Posterior vena cava (tissue), 2 donors: Measurements from ENCODE around the gene PPARA. TPM values are rescaled to one million over a fixed set of nuclear protein-coding genes. Genes with fewer than 3 reads are reported as not detected.

Source experiments
- DNase-seq: peaks from one replicate; pipeline ENCODE4 v3.0.0-alpha.2; 2020; ENCODE audit warnings: low spot score
- intact Hi-C, 2 donors: fragments of 100-400 bp; cut with DNase I; formaldehyde crosslinking; loops; one replicate each; pipeline versions ENCODE4 v1.14.1 to v1.14.2; 2022 to 2023
- total RNA-seq, 2 donors: library from RNA; stranded (reverse); fragmentation: NEBNext Ultra II Directional; extraction: Animal tissue kit (Norgen Biotek cat#: 25700); gene quantifications; one replicate each; pipeline ENCODE4 v1.2.1, GENCODE V29; 2021
- donor health status: DM: yes; HTN: yes; CAD: no.
- donor health status: DM: yes; HTN: yes; CAD: no.

PPARA gene
- total RNA-seq, 2 donors from 2014 or later, result 22.8 to 27.7 TPM

- no peak for DNase-seq
- intact Hi-C loops, result no loop called here
Measured at GRCh38 chr22:46275455-46276122, 125.3 kb downstream of the PPARA start.

DNA sequence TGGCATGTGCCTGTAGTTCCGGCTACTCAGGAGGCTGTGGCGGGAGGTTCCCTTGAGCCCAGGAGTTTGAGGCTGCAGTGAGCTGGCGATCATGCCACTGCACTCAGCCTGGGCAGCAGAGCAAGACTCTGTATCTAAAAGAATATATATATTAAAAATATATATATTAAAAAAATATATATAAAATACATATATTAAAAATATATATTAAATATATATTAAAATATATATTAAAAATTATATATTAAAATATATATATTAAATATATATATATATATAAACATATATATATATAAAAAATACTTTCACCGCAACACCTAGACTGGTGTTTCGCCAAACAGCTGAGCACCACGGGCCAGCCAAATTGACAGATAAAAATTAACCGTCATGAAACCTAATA lies 126.2 kb downstream of the PPARA start:
- intact Hi-C loops, result no loop called here
- DNase-seq, result no peak

- intact Hi-C loops, result no loop called here
- DNase-seq, result peak; percentile 73
Measured at GRCh38 chr22:46278656-46279645, 128.6 kb downstream of the PPARA start.

GRCh38 chr22:46280063-46280817 lies 129.9 kb downstream of the PPARA start:
- DNase-seq, result peak; percentile 47
- intact Hi-C loops, result no loop called here

DNA sequence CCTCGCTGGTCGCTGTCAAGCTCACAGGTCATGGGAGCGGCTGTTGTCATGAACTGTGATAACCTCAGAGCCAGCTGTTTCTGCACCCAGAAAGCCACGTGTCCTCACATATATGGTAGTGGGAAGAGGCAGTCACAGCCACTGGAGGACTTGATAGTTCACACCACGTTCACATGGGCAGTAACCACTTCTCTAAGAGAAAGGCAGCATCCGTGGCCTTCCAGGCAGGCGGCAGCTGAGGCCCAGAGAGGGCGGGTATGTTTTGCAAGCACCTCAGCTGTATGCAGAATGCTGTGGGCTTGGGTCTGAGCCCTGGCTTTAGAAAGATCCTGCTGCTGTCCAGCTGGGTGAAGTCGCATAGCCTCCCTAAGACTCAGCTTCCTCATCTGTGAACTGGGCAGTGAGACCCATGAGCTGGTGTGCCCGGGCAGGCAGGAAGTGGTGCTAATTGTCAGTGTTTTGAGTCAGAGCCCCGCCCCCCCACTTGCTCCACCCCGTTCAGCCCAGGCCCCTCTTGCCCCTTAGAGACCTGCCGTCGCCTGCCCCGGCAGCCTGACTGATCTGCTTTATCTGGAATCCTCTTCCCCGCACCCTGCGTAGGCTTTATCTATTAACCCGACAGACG lies 130.8 kb downstream of the PPARA start:
- DNase-seq, result peak; percentile 74
- intact Hi-C loops, result no loop called here

- intact Hi-C loops, result no loop called here
Measured at GRCh38 chr22:46281866-46282678, 131.7 kb downstream of the PPARA start.

DNA sequence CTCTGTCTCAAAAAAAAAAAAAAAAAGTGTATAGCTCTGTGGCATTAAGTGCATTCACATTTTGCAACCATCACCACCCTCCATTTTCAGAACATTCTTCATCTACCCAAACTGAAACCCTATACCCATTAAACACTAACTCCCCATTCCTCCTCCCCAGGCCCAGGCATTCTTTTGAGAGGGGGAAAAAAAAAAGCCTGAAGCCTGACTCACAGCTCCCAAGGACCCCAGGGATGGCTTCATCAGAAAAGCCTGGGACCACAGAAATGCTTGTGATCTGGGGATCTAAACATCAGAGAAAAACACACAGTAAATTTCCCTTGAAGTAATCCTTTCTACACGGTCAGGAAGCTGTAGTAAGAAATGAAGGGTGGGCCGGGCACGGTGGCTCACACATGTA lies 135.7 kb downstream of the PPARA start:
- DNase-seq, result no peak
- intact Hi-C loops, result no loop called here

More at GRCh38 chr22:46281866-46282678, 131.7 kb downstream of the PPARA start:
- DNase-seq, result no peak

DNA sequence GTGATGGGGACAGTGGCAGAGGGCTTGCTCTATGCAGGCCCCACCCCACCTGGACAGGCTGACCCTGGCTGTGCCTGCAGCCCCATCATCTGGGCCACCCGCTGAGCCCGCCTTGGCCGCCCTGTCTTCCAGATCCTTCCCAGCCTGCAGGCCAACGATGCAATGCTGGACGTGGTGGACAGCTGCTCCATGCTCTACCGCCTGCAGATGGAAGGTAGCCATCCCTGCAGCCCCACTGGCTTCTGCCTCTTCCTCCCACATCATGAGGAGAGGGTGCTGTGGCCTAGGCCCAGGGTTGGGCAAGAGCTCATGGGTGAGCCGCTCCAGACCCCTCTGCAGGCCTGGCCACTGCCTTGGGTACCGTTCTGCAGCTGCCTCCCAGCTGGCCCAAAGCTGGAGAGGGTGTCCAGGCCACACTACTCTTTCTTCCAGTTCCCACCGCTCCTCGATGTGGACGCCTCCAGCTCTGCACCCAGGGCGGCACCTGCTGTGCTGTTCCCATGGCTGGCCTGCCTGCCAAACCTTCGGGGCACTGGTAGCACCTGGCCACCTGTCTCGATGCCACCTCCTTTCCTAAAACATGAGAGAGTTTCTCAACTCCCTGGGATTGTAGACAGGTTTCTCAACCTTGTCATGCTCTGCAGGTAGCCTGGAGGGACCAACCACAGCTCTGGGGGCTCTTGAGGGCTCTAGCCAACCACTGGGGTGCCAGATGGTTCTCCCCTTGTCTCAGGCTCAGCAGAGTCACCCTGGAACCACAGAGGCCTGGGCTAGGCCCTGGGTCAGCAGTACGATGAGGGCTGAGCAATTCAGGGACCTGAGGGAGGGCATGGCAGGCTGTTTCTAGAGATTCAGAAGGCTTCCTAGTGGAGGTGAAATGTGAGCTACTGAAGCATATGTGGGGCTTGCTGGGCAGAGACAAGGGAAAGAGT lies 136.9 kb downstream of the PPARA start:
- peak; percentile 66 for DNase-seq
- intact Hi-C loops, result no loop called here

DNA sequence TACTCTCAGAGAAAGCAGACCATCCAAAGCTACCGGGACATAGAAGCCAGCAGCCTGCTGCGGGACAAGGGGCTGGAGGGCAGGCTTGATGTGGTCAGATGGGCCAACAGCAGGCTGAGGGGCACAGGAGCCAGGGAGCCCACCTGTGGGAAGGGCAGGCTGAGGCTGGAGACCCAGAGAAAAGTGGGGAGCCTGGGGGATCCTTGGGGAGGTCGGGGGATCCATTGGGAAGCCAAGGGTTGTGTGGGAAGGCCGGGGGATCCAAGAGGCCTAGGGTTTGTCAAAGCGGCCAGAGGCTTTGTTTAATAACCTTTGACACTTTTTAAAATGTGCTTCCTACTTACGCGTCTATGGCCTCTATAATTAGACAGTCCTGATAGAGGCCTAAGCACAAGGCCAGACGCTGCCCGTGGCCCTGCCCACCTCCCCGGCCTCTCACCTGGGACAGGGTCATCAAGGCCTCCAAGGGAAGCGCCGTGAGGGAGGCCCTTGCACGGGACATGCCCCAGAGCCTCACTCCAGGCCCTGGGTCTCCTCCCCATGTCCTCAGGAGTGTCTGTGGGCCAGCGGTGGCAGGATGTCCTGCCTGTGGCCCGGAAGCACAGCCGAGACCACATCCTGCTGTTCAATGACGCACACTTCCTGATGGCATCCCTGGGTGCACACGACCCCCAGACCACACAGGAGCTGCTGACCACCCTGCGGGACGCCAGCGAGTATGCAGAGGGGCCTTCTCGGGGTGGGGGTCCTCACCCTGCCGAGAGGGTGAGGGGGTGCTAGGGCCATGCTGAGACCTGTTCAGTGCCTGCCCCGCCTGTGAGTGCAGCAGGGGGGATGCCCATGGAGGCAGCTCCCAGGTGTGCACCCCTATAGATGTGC lies 137.8 kb downstream of the PPARA start:
- intact Hi-C loops, result no loop called here
- DNase-seq, result peak; percentile 89

DNA sequence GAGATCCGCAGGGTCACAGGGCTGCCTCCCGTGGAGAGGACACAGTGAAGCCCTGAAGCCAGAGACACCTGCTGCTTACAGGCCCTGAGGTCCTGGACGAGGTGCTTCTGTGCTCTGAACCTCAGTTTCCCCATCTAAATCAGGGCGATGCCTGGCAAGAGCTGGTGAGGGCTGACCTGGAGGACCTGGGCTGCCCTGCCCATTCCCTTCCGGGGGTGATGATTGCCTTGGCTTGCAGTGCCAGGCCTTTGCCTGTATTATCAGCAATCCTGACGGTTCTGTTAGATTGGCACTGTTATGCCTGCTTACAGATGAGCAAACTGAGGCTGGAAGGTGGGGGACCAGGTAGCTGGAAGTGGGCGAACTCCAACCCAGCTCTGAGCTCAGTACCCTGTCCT lies 138.5 kb downstream of the PPARA start:
- DNase-seq, result no peak
- intact Hi-C loops, result no loop called here

- intact Hi-C loops, result no loop called here
- DNase-seq, result peak; percentile 79
Measured at GRCh38 chr22:46289244-46289891, 139.0 kb downstream of the PPARA start.

DNA sequence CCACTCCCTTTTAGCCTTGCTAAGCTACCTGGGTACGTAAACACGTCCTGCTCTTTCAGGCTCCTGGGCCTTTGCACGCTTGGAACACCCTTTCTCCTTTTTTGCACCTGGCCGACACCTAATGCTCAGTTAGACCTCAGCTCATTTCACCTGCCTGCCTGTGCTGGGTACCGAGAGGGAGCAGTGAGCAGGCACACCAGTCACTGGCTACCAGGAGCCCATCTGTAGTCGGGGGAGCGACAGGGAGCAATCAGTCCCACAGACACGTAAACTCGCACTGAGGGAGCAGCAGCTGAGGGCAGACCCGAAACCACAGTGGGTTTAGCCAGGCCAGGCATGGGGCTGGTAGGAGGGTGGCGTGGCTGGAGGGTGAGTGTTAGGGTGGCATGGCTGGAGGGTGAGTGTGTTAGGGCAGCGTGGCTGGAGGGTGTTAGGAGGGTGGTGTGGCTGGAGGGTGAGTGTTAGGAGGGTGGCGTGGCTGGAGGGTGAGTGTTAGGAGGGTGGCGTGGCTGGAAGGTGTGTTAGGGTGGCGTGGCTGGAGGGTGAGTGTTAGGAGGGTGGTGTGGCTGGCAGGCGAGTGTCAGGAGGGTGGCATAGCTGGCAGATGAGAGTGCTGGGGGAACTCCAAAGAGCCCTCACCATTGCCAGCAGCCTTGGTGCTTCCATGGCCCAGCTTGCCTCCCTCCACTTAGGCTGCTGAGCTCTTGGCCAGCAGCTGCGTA lies 140.0 kb downstream of the PPARA start:
- peak; percentile 72 for DNase-seq
- intact Hi-C loops, result no loop called here

DNA sequence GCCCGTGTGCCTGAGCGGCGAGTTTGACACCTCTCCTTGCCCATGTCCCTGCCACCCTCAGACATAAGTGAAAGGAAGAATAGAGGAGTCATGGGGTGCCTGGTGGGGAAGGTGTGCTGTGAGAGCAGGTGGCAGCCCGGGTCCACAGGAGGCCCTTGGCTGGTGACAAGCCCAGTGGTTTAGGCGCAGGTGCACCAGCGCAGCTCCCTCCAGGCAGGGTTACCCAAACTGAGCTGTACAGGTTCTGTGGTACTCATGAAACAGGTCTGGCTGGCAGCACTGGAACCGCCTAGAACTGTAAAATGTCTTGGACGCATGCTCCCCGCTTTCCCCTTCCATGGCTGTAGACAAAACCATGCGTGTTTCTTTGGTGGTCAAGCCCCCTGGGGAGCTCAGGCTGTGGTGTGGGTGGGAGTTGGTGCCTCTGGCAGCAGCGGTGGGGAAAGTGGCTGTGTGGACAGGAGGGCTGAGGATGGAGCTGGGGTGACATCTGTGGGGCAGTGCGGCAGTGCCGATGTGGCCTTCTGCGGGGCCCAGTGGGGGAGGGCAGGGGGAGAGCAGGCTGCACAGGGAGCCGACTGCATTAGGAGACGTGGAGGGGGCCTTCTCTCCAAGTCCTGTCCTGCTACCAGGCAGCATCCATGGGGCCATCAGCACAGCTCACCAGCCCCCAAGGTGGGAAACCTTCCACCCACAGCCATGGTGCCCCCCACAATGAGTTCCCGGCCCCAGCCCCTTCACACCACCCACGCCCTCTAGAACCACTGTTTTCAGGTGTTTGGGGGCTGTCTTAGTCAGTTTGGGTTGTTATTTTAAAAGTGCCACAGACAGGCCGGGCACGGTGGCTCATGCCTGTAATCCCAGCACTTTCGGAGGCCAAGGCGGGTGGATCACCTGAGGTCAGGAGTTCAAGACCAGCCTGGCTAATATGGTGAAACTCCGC lies 140.8 kb downstream of the PPARA start:
- intact Hi-C loops, result no loop called here
- DNase-seq, result no peak

DNA sequence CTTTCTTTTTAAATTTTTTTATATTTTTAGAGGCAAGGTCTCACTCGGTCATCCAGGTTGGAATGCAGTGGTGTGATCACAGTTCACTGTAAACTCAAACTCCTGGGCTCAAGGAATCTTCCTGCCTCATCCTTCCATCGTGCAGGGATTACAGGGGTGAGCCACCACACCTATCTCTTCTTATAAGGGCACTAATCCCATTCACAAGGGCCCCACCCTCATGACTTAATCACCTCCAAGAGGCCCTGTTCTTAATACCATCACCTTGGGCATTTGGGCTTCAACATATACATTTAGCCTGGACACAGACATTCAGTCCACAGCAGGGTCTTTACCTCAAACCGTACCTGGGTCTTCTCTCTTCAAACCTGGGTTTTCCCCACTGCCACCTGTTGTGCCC lies 141.8 kb downstream of the PPARA start:
- intact Hi-C loops, result no loop called here

More for the DNA sequence above, 141.8 kb downstream of the PPARA start:
- DNase-seq, result peak; percentile 42
